HEK293 (cell line): ENCODE data around the gene GPR146.

Experiments used
- GLIS2 ChIP-seq: fragments of 450-650 bp; formaldehyde crosslinking; IDR thresholded peaks from 2 replicates; pipeline ENCODE4 v1.5.1; 2016; ENCODE audit warnings: missing biosample characterization, missing genetic modification characterization
- YY1 ChIP-seq: fragments of 450-650 bp; formaldehyde crosslinking; IDR thresholded peaks from 2 replicates; pipeline ENCODE4 v1.5.1; 2018; ENCODE audit warnings: missing biosample characterization, missing genetic modification characterization
- ZFP3 ChIP-seq: fragments of 450-650 bp; formaldehyde crosslinking; IDR thresholded peaks from 2 replicates; pipeline ENCODE4 v1.5.1; 2016; ENCODE audit warnings: low read depth, missing biosample characterization, missing genetic modification characterization
- ZNF239 ChIP-seq: fragments of 450-650 bp; formaldehyde crosslinking; IDR thresholded peaks from 2 replicates; pipeline ENCODE4 v1.5.1; 2016; ENCODE audit warnings: missing biosample characterization, missing genetic modification characterization
- ZNF274 ChIP-seq, 2 experiments: fragments of 200-500 bp in 1 of 2; fragments of 450-650 bp in 1 of 2; sonication (Bioruptor generic) in 1 of 2; formaldehyde crosslinking in 1 of 2; IDR thresholded peaks; 2 replicates each; pipeline versions ENCODE4 v1.5.1 to v1.6.1; 2014 to 2016; ENCODE audit warnings: borderline replicate concordance in 1 of 2, inconsistent platforms in 1 of 2, low read length in 1 of 2, missing biosample characterization in 1 of 2, missing genetic modification characterization in 1 of 2
- TF ChIP-seq, protein P1 (sequence below): fragments of 450-650 bp; formaldehyde crosslinking; IDR thresholded peaks from 2 replicates; pipeline ENCODE4 v1.5.1; 2016; ENCODE audit warnings: missing biosample characterization, missing genetic modification characterization
- TF ChIP-seq, protein P2 (sequence below): fragments of 450-650 bp; formaldehyde crosslinking; IDR thresholded peaks from 2 replicates; pipeline ENCODE4 v1.5.1; 2016; ENCODE audit warnings: missing biosample characterization, missing genetic modification characterization
- TF ChIP-seq, protein P3 (sequence below): fragments of 450-650 bp; formaldehyde crosslinking; IDR thresholded peaks from 2 replicates; pipeline ENCODE4 v1.5.1; 2017; ENCODE audit warnings: missing biosample characterization, missing genetic modification characterization

DNA sequence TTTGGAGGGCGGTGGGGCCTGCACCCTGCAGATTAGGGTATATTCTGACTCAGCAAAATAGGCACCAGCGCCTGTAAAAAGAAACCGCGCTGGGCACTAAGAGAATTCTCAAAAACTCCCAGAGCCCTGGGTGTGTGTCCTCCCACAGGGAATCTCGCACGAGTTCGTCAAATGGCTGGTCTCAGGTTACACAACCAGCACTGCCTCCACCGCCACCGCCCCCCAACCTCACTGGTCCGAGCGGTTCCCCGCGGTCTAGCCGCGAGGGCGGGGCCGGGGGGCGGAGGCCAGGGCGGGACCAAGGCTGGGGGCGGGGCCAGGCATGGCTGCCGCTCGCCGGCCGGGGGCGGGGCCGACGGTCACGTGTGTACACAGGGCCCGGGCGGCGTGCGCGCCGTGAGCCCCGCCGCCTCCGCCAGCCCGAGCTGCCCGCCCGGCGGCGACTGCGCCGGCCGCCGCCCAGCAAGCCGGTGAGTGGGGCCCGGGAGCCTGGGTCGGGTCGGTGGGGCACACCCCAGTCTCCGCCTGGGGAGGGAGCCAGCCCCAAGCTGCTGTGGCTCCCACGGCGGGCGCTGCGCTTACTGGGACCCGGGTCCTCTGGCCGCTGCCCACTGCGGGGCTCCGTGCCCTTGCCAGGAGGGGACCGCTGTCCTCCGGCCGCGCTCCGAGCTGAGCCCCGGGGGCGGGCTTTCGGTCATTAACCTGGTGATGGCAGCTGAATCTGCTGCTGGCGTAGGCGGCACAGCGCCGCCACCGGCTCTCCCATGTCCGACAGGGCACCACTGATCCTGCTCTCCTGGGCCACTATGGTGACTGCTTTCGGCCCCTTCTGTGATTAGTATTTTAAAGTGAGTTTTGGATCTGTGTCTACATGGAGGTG is at the start of gene GPR146:
- TF ChIP-seq, protein P1, sequence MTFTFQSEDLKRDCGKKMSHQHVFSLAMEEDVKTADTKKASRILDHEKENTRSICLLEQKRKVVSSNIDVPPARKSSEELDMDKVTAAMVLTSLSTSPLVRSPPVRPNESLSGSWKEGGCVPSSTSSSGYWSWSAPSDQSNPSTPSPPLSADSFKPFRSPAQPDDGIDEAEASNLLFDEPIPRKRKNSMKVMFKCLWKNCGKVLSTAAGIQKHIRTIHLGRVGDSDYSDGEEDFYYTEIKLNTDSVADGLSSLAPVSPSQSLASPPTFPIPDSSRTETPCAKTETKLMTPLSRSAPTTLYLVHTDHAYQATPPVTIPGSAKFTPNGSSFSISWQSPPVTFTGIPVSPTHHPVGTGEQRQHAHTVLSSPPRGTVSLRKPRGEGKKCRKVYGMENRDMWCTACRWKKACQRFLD: no peak
- TF ChIP-seq YY1 (tag by site-specific recombination) (no peak), ZNF274 (IDR thresholded peaks at IDR 0.05; ENCODE audit: low read length) (no peak), ZNF274 (tag by site-specific recombination; IDR thresholded peaks at IDR 0.05; ENCODE audit: borderline replicate concordance) (no peak), ZFP3 (tag by site-specific recombination) (no peak), ZNF239 (no peak), GLIS2 (tag by site-specific recombination) (peak; percentile 69)
- TF ChIP-seq, protein P2, sequence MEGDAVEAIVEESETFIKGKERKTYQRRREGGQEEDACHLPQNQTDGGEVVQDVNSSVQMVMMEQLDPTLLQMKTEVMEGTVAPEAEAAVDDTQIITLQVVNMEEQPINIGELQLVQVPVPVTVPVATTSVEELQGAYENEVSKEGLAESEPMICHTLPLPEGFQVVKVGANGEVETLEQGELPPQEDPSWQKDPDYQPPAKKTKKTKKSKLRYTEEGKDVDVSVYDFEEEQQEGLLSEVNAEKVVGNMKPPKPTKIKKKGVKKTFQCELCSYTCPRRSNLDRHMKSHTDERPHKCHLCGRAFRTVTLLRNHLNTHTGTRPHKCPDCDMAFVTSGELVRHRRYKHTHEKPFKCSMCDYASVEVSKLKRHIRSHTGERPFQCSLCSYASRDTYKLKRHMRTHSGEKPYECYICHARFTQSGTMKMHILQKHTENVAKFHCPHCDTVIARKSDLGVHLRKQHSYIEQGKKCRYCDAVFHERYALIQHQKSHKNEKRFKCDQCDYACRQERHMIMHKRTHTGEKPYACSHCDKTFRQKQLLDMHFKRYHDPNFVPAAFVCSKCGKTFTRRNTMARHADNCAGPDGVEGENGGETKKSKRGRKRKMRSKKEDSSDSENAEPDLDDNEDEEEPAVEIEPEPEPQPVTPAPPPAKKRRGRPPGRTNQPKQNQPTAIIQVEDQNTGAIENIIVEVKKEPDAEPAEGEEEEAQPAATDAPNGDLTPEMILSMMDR (tag by site-specific recombination): peak; percentile 79
- TF ChIP-seq, protein P3, sequence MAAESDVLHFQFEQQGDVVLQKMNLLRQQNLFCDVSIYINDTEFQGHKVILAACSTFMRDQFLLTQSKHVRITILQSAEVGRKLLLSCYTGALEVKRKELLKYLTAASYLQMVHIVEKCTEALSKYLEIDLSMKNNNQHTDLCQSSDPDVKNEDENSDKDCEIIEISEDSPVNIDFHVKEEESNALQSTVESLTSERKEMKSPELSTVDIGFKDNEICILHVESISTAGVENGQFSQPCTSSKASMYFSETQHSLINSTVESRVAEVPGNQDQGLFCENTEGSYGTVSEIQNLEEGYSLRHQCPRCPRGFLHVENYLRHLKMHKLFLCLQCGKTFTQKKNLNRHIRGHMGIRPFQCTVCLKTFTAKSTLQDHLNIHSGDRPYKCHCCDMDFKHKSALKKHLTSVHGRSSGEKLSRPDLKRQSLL (tag by site-specific recombination): no peak
